GM11168 (cell line): ENCODE results near the gene PCGF5.
"Not testable (repeated sequence)": the region's sequence is repeated elsewhere in the genome, so short reads cannot be mapped to it uniquely, and the experiment has no call there.

Source experiments
- in situ Hi-C: fragments of 300-500 bp; cut with MboI; formaldehyde crosslinking; loops from one replicate; pipeline ENCODE4 v1.12.0; 2022; ENCODE audit warnings: low sequenced_read_pairs; ENCODE audit not compliant: unreplicated experiment

The PCGF5 gene

GRCh38 chr10:91260417-91260816 lies 40.0 kb downstream of the PCGF5 start:
- in situ Hi-C loops = not testable (repeated sequence)

DNA sequence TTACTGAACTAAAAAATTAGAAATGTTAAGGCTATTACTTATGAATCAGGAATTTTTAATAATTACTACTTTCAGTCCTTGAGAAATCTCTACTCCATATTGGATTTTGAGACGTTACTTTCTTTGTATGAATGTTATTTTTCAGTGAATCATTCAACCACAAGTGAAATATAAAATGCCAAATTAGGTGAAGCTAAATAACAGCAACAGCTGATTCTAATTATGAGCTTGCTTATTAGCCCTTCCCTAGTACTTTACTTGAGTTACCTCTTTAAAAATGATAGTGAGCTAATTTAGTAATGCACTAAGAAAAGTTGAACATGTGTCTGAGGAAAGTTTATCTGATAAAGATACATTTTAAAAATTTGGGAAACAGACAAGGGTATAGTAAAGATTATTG lies 51.4 kb downstream of the PCGF5 start:
- in situ Hi-C loops = no loop called here

- in situ Hi-C loops = no loop called here
These were observed 64.1 kb downstream of the PCGF5 start for GRCh38 chr10:91284486-91285090.

DNA sequence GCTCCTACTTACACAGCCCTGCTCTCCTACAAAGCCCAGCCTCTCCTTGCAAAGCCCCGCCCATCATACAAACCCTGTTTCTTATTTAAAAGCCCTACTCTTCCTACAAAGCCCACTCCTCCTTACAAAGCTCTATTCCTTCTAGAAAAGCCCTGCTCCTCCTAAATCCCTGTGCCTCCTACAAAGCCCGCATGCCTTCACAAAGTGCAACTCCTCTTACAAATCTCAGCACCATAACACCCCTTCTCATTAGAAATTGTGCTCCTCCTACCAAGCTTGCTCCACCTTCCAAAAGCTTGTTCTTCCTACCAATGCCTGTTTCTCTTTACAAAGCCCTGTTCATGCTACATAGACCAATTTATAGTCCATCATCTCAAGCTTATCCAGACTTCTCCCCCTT lies 66.1 kb downstream of the PCGF5 start:
- in situ Hi-C loops = no loop called here

DNA sequence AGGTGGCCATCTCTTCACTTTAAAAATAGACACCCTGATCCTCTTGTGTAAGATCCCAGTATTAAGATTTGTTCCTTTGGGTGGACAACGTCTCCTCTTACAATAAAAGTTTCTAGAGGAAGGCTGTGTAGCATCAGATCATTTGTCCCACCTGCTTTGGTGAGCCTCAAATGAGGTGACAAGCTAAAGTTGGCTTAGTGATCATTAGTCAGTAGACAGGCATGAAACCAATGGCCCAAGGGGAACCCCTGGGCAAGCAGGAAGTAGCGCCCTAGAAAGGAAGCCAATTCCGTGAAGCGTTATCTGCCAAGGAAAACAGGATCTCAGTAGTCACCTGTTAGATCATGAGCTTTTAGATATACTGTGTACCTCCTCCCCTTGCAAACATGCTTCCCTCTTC lies 66.8 kb downstream of the PCGF5 start:
- in situ Hi-C loops = no loop called here

- in situ Hi-C loops = no loop called here
These were observed 67.4 kb downstream of the PCGF5 start for GRCh38 chr10:91287912-91288311.

DNA sequence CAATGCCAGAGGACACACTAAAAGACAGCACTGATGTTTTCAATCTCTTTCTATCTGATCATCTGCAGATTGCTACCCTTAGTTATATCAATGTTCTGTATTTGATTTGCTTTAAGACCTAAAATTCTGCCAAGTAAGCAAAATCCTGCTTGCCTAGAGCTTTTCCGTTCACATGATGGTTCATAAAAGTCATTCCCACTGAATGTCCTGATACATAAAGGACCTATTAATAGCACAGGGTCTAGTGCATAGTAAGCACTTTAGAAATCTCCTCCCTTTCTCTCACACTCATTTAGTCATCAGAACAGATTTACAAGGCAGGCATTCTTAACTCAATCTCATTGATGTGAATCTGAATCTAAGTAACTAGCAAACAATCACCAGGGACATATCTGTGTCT lies 68.8 kb downstream of the PCGF5 start:
- in situ Hi-C loops = no loop called here

DNA sequence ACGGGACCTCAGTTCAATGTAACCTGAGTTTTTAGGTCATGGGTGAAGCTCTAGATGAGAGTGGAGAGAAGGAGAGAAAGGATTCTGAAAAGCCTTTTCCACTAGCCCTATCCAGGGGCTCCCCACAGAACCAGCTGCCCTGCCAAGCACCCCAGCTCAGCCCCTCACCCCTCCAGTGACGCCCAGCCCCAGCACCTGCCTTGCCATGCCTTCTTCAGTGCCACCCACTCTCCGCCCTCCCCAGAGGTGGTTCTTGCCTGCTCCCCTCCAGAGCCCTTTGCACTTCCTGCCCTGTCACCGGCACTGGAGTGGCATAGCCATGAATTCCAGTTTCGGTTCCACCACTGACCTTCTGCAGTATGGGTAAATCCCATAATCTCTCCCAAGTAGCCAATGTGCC lies 70.1 kb downstream of the PCGF5 start:
- in situ Hi-C loops = no loop called here

DNA sequence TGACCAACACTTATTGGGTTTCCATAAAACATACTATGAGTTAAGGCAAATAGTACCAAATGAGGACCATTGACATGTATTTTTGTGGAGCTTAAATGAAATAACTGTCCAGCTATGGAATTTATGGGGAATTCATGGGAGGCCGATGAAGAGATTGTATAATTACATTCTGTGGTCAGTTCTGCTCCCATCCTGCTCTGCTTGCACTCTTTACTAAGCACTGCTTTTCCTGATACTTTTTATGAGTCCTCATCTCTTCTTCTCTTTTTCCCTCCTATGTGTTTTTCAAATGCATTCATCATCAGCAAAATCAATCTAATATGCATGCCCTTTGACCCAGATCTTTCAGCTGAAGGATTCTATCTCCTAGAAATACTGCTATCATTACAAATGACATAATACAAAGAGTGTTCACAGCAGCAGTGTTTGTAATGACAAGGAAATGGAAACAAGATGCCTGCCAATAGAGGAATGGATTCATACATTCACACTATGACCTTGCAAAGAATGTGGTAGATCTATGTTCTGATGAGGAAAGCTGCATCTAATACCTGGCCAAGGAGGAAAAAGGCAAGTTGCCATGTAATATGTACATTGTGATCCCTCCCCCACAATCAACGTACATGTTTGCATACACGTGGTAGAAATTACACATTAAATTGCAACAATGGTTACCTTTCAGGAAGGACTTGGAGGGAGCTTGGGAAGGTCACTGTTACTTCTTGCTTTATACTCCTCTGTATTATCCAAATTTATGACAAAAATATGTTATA lies 73.9 kb downstream of the PCGF5 start:
- in situ Hi-C loops = no loop called here

DNA sequence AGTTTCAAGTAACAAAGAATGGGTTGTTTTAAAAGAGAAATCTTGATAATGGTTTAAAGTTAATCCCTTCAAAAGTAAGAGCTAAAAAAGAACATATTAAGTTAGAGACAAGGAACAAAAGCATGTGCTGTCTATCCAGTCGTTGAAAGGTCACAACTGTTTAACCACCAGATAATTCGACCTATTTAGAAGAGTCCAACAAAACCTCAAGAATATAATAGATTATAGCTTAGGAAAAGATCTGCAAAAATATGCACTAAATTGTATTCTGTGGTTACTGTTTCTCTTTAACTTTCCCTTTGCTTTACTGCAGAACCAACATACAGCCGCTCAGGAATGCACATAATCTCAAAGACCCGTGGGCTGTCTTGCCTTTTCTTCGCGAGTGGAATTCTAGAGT lies 74.9 kb downstream of the PCGF5 start:
- in situ Hi-C loops = no loop called here

DNA sequence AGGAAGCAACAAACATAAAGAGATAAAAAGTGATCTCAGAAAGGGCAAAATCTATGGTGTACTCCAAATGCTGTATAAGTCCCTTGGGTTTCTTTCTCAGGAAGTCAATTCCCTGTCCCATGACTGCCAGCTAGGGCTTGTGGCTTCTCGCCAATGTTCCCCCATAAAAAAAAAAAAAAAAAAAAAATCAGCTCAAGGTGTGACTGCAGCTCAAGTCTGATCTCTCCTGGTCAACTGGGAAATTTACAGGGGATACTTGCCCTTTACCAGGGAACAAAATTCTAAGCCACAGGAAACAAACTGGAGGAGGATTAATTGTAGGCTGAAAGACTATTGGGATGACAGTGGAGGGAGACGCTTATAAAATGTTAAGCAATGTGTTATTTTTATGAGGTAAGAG lies 76.0 kb downstream of the PCGF5 start:
- in situ Hi-C loops = no loop called here

DNA sequence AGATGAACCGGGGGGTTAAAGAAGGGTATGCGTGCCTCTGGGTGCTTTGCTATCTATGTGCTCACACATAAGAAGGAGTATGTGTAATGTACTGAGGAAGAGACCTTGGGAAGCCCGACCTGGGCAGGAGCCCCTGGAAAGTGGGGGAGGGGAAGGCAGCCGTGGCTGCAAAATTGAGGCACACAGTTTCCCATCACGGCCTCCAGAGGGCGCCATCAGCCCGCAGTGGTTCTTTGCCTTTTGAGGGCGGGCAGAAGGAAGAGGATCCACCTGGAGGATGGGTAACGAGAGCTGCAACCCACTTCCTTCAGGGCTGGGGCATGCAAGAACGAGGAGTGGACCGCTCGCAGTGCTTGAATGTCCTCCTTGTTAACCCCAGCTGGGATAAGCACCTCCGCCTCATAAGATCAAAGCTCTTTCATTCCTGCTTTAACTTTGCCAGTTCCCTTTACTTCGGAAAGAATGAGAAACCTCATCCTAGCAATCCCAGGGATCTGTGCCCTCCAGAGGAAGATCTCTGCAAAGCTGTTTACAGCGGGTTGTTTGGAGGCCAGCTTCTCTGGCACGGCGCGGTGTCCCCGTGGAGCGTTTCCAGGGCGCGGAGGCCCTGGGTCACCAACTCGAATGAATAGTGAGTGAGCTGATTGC lies 77.9 kb downstream of the PCGF5 start:
- in situ Hi-C loops = no loop called here

GRCh38 chr10:91299999-91300575 lies 79.6 kb downstream of the PCGF5 start:
- in situ Hi-C loops = no loop called here

DNA sequence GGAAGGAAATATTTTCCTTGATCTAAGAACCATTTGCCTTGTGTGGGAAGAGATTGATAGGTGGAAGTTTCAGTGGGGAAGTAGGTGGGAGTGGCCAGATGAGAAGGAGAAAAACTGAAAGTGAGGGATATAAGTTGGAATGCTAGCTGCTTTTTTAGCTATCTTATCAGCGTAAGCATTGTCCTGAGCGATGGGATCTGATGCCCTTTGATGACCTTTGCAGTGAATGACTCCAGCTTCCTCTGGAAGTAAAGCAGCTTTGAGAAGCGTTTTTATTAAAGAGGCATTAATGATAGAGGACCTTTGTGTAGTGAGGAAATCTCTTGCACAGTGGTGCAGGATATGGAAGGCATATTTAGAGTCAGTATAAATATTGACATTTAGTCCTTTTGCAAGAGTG lies 82.5 kb downstream of the PCGF5 start:
- in situ Hi-C loops = not testable (repeated sequence)

GRCh38 chr10:91305979-91306378 lies 85.5 kb downstream of the PCGF5 start:
- in situ Hi-C loops = not testable (repeated sequence)

- in situ Hi-C loops = no loop called here
These were observed 87.0 kb downstream of the PCGF5 start for GRCh38 chr10:91307489-91307888.

DNA sequence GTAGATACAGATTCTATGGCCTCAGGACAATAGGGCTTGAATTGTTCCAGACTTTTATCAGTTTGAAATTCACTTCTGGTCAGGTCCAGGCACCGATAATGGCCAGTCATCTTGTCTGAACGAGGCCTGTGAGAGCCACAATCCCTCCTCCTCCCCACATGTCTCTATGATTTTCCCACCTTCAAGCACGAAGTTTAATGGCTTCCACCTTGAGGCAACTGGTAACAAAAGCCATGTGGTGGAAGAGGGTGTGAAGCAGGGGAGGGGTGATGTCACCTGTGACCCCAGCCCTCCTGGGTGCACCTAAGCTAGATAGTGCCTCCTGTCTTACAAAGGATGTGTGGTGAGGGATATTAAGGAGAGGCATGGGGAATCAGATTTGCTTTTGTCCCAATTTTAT lies 89.2 kb downstream of the PCGF5 start:
- in situ Hi-C loops = no loop called here

GRCh38 chr10:91311601-91312381 lies 91.3 kb downstream of the PCGF5 start:
- in situ Hi-C loops = no loop called here

- in situ Hi-C loops = no loop called here
These were observed 91.9 kb downstream of the PCGF5 start for GRCh38 chr10:91312382-91312733.

DNA sequence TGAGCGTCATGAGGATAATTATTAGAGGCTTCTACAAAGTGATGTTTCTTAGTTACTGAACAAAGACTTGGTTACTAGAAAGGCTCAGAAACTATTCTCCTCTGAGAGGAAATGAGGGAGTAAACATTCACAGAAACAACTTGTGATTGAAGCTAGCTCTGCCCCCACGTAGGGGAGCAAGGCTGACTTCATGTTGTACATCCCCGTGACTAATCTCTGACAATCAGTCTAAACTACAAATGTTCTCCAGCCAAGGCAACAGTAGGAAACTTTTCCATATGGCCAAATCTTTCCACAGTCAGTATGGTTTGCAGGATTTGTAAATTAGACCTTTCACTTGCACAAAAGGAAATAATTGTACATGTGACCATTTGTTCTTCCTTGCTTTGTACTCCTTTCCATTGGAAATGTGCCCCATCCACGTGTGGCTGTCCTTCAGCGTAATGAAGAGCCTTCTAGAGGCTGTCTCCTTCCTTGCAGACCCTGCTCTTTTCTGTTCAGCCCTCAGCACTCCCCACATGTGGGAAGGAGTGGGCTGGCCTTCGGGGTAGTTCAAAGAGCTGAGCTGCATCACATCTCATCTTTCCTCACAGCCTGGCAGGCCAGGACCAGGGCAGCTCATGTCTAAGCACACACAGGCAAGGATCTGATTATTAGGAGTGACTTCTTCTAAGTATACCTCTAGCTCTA lies 93.5 kb downstream of the PCGF5 start:
- in situ Hi-C loops = no loop called here
